Stimulated activated CD4-positive, alpha-beta T cell treated with anti-CD3 and anti-CD28 coated beads, TNF-alpha, amount 100 ng/mL, for 24 hours (primary cell): ENCODE data around the gene CALHM4.

ENCODE experiments used
- DNase-seq, 3 experiments: peaks; one replicate each; pipeline ENCODE4 v3.0.0-alpha.2; 2020; ENCODE audit warnings: low read depth in 3 of 3

CALHM4 gene

GRCh38 chr6:116542426-116542825 lies 11.1 kb upstream of the CALHM4 start:
- no peak for DNase-seq

- no peak for DNase-seq
These were observed 10.4 kb upstream of the CALHM4 start for GRCh38 chr6:116543149-116543548.

GRCh38 chr6:116545651-116546050 lies 7.9 kb upstream of the CALHM4 start, which contains the start of gene TRAPPC3L:
TRAPPC3L (minus strand) TSS chr6:116545684; CDS start chr6:116545514, 170 bp downstream.
- DNase-seq: no peak

- no peak for DNase-seq
These were observed 6.2 kb upstream of the CALHM4 start for GRCh38 chr6:116547358-116547757.

GRCh38 chr6:116550796-116551195 lies 2.8 kb upstream of the CALHM4 start:
- DNase-seq: no peak

GRCh38 chr6:116556065-116556464 lies 2.5 kb downstream of the CALHM4 start:
- no peak for DNase-seq

GRCh38 chr6:116556814-116557415 lies 3.4 kb downstream of the CALHM4 start:
- no peak for DNase-seq

- no peak for DNase-seq
These were observed 4.3 kb downstream of the CALHM4 start for GRCh38 chr6:116557893-116558292.

GRCh38 chr6:116560130-116560529 lies 6.6 kb downstream of the CALHM4 start:
- no peak for DNase-seq

GRCh38 chr6:116561377-116562018 lies 7.9 kb downstream of the CALHM4 start:
- DNase-seq: peak in 2 of 3 experiments; percentile 48 to 63

- DNase-seq: no peak
These were observed 8.5 kb downstream of the CALHM4 start for GRCh38 chr6:116562019-116562403.

- DNase-seq: no peak
These were observed 9.1 kb downstream of the CALHM4 start for GRCh38 chr6:116562614-116563013.

- no peak for DNase-seq
These were observed 10.3 kb downstream of the CALHM4 start for GRCh38 chr6:116563830-116564229.

- no peak for DNase-seq
These were observed 10.8 kb downstream of the CALHM4 start for GRCh38 chr6:116564311-116564710.

GRCh38 chr6:116564921-116565872 lies 11.6 kb downstream of the CALHM4 start:
- DNase-seq: peak in 1 of 3 experiments; percentile 12

GRCh38 chr6:116568111-116568510 lies 14.6 kb downstream of the CALHM4 start:
- DNase-seq: no peak

- DNase-seq: no peak
These were observed 15.5 kb downstream of the CALHM4 start for GRCh38 chr6:116568821-116569755.

GRCh38 chr6:116570856-116571682 lies 17.5 kb downstream of the CALHM4 start, which contains the start of gene RWDD1:
RWDD1 (plus strand) TSS chr6:116571504; CDS start chr6:116571583, 79 bp downstream.
- DNase-seq: peak; percentile 95 to 97 (median 97)

- no peak for DNase-seq
These were observed 18.1 kb downstream of the CALHM4 start for GRCh38 chr6:116571683-116572000.

- DNase-seq: no peak
These were observed 18.6 kb downstream of the CALHM4 start for GRCh38 chr6:116572162-116572561.
